Thyroid gland (tissue), 4 donors: ENCODE results near the gene VAMP4. TPM values are rescaled to one million over a fixed set of nuclear protein-coding genes. Genes with fewer than 3 reads are reported as not detected.
A peak's percentile ranks its signal among the peaks of the same experiment; 100 is the strongest.

ENCODE experiments used
- DNase-seq, 2 donors: peaks; one replicate each; pipeline ENCODE4 v3.0.0-alpha.2; 2019
- H3K27ac ChIP-seq, 3 donors: fragments of 200-600 bp; sonication (generic); 1 replicate in 2 of 3; 2 replicates in 1 of 3; pipeline ENCODE4 v1.5.1; 2016 to 2019; ENCODE audit warnings: mild to moderate bottlenecking in 1 of 3, moderate library complexity in 1 of 3
- H3K27me3 ChIP-seq: fragments of 200-600 bp; sonication (generic); one replicate; pipeline ENCODE4 v1.5.1; 2019
- H3K36me3 ChIP-seq, 2 donors: fragments of 200-600 bp; sonication (generic); one replicate each; pipeline ENCODE4 v1.5.1; 2016 to 2019
- H3K4me1 ChIP-seq, 2 donors: fragments of 200-600 bp; sonication (generic); one replicate each; pipeline ENCODE4 v1.5.1; 2017 to 2019
- H3K4me3 ChIP-seq, 3 donors: fragments of 200-600 bp; sonication (generic); replicated peaks in 1 of 3; 1 replicate in 2 of 3; 2 replicates in 1 of 3; pipeline ENCODE4 v1.5.1; 2016; ENCODE audit warnings: mild to moderate bottlenecking in 1 of 3
- H3K9me3 ChIP-seq: fragments of 200-600 bp; sonication (generic); one replicate; pipeline ENCODE4 v1.5.1; 2017
- CTCF ChIP-seq, 6 experiments: fragments of 200-600 bp in 3 of 6; fragments of 450-650 bp in 3 of 6; sonication (generic) in 3 of 6; IDR thresholded peaks; one replicate each; pipeline ENCODE4 v1.5.1; 2016 to 2019; ENCODE audit warnings: antibody characterized with exemption in 6 of 6, mild to moderate bottlenecking in 2 of 6, inconsistent platforms in 1 of 6, moderate library complexity in 1 of 6
- POLR2A ChIP-seq, 2 donors: fragments of 450-650 bp; IDR thresholded peaks; one replicate each; pipeline ENCODE4 v1.6.1; 2017; ENCODE audit warnings: antibody characterized with exemption in 2 of 2, mild to moderate bottlenecking in 2 of 2, moderate library complexity in 1 of 2
- WGBS, 2 donors: methylation state at CpG; one replicate each; pipeline ENCODE4 v1.1.5; 2017; 5-methylcytosine and 5-hydroxymethylcytosine counted together
- intact Hi-C: fragments of 100-400 bp; cut with DNase I; formaldehyde crosslinking; loops from one replicate; pipeline ENCODE4 v1.15.1; 2023
- total RNA-seq, 4 donors: library from RNA; depleted of rRNA; stranded (reverse); fragments of >200 nt; gene quantifications; one replicate each; pipeline ENCODE4 v1.2.3, GENCODE V29; 2016

Gene VAMP4
- total RNA-seq, 4 donors from 2014 or later = 16.3 to 23.2 (median 17.8) TPM

- no peaks in the 10 kb centered on the region for H3K36me3 ChIP-seq
- H3K27me3 ChIP-seq = no peaks in the 10 kb centered on the region
- H3K4me1 ChIP-seq = peaks cover 0 to 11% of the 10 kb centered on the region in 2 donors
- TF ChIP-seq CTCF (IDR thresholded peaks at IDR 0.05) (no peak), POLR2A (IDR thresholded peaks at IDR 0.05) (no peak)
- DNase-seq = no peak
- WGBS, 2 donors = 90 to 93% methylated on average over 3 of the region's 3 CpGs
- no peak overlapping the region for H3K4me3 ChIP-seq
- intact Hi-C loops = loop anchor here (10.0 kb wide), 1 partner anchor 72 kb away; no protein-coding TSS in a partner anchor
- no peak overlapping the region for H3K27ac ChIP-seq
- H3K9me3 ChIP-seq = no peaks in the 10 kb centered on the region
Measured at GRCh38 chr1:171716616-171717015, 25.2 kb downstream of the VAMP4 start.

DNA sequence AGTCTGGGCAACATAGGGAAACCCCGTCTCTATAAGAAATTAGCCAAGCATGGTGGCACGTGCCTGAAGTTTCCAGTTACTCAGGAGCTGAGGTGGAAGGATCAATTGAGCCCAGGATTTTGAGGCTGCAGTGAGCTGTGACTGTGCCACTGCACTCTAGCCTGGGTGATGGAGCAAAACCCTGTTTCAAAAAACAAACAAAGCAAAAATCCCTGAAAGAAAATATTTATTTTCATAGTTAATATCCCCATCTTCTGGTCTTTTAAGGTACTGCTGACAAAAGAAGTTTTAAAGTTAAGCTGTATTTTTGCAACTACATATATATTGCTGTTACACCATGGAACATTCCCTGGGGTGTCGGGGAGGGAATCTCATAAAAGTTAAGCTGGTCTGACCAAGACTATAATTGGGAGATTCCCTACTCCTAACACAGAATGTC lies 26.0 kb downstream of the VAMP4 start:
- intact Hi-C loops = loop anchor here (10.0 kb wide), 1 partner anchor 71 kb away; no protein-coding TSS in a partner anchor
- 44 to 52% methylated on average over 3 of the region's 3 CpGs for WGBS, 2 donors
- H3K27ac ChIP-seq = no peak overlapping the region
- H3K27me3 ChIP-seq = no peaks in the 10 kb centered on the region
- DNase-seq = peak; percentile 81 to 83
- peaks cover 0 to 12% of the 10 kb centered on the region in 2 donors for H3K4me1 ChIP-seq
- H3K4me3 ChIP-seq = no peak overlapping the region
- no peaks in the 10 kb centered on the region for H3K9me3 ChIP-seq
- TF ChIP-seq POLR2A (IDR thresholded peaks at IDR 0.05) (no peak), CTCF (IDR thresholded peaks at IDR 0.05) (peak; percentile 12 to 76 (median 52))
- no peaks in the 10 kb centered on the region for H3K36me3 ChIP-seq

GRCh38 chr1:171712341-171712740 lies 29.5 kb downstream of the VAMP4 start:
- DNase-seq = no peak
- Histone ChIP-seq H3K9me3 (no peaks in the 10 kb centered on the region), H3K27me3 (no peaks in the 10 kb centered on the region), H3K4me1 (peaks cover 0 to 12% of the 10 kb centered on the region in 2 donors), H3K36me3 (peaks cover 0 to 7% of the 10 kb centered on the region in 2 donors), H3K27ac (no peak overlapping the region), H3K4me3 (no peak overlapping the region)
- 34 to 48% methylated on average over 1 of the region's 1 CpG for WGBS, 2 donors
- TF ChIP-seq CTCF (IDR thresholded peaks at IDR 0.05) = no peak
- no peak for TF ChIP-seq POLR2A (IDR thresholded peaks at IDR 0.05)
- intact Hi-C loops = loop anchor here (10.0 kb wide), 1 partner anchor 68 kb away; no protein-coding TSS in a partner anchor

GRCh38 chr1:171711643-171712042 lies 30.2 kb downstream of the VAMP4 start:
- H3K36me3 ChIP-seq = peaks cover 0 to 7% of the 10 kb centered on the region in 2 donors
- H3K4me1 ChIP-seq = peaks cover 0 to 12% of the 10 kb centered on the region in 2 donors
- no peak for DNase-seq
- intact Hi-C loops = loop anchor here (10.0 kb wide), 1 partner anchor 67 kb away; no protein-coding TSS in a partner anchor
- TF ChIP-seq POLR2A (IDR thresholded peaks at IDR 0.05) (no peak), CTCF (IDR thresholded peaks at IDR 0.05) (no peak)
- no peaks in the 10 kb centered on the region for H3K9me3 ChIP-seq
- 93 to 97% methylated on average over 4 of the region's 4 CpGs for WGBS, 2 donors
- H3K27me3 ChIP-seq = no peaks in the 10 kb centered on the region
- no peak overlapping the region for H3K27ac ChIP-seq
- H3K4me3 ChIP-seq = no peak overlapping the region

- no peak overlapping the region for H3K27ac ChIP-seq
- no peaks in the 10 kb centered on the region for H3K27me3 ChIP-seq
- 89 to 91% methylated on average over 3 of the region's 3 CpGs for WGBS, 2 donors
- H3K4me1 ChIP-seq = peaks cover 0 to 9% of the 10 kb centered on the region in 2 donors
- TF ChIP-seq POLR2A (IDR thresholded peaks at IDR 0.05) (no peak), CTCF (IDR thresholded peaks at IDR 0.05) (no peak)
- no peak for DNase-seq
- intact Hi-C loops = no loop called here
- no peaks in the 10 kb centered on the region for H3K9me3 ChIP-seq
- peaks cover 0 to 7% of the 10 kb centered on the region in 2 donors for H3K36me3 ChIP-seq
- no peak overlapping the region for H3K4me3 ChIP-seq
Measured at GRCh38 chr1:171707583-171707982, 34.3 kb downstream of the VAMP4 start.
